Right ventricle myocardium superior (tissue), 1 donor: ENCODE data around the gene SCFD2. TPM values are rescaled to one million over a fixed set of nuclear protein-coding genes. Genes with fewer than 3 reads are reported as not detected.

Source experiments
- ATAC-seq: fragments of 200-7000 bp; cut with Tn5 transposase; one replicate; pipeline ENCODE4 v1.9.1; 2020; ENCODE audit warnings: mild to moderate bottlenecking; ENCODE audit not compliant: poor library complexity
- DNase-seq: peaks from one replicate; pipeline ENCODE4 v3.0.0-alpha.2; 2020
- intact Hi-C: fragments of 100-400 bp; cut with DNase I; formaldehyde crosslinking; loops from one replicate; pipeline ENCODE4 v1.11.2; 2022
- total RNA-seq: library from RNA; stranded (reverse); fragmentation: NEBNext Ultra II Directional; extraction: Animal tissue kit (Norgen Biotek cat#: 25700); gene quantifications from one replicate; pipeline ENCODE4 v1.2.1, GENCODE V29; 2021
- donor health status: DM: no; HTN: yes; CAD: no; lungs with severe emphysema.

Gene SCFD2
- total RNA-seq, 1 donor from 2014 or later = 9.1 TPM

GRCh38 chr4:52945326-52945898, 420.4 kb downstream of the SCFD2 start:
- no peak for DNase-seq
- intact Hi-C loops = no loop called here
- no peak for ATAC-seq

- ATAC-seq = peak; percentile 32
- intact Hi-C loops = no loop called here
Measured at GRCh38 chr4:52943677-52944076, 422.2 kb downstream of the SCFD2 start.

GRCh38 chr4:52942936-52943335, 422.9 kb downstream of the SCFD2 start:
- intact Hi-C loops = no loop called here
- DNase-seq (no peak), ATAC-seq (no peak)

More at GRCh38 chr4:52943677-52944076, 422.2 kb downstream of the SCFD2 start:
- no peak for DNase-seq

- ATAC-seq (peak; percentile 41), DNase-seq (no peak)
- intact Hi-C loops = no loop called here
Measured at GRCh38 chr4:52941450-52941849, 424.4 kb downstream of the SCFD2 start.

GRCh38 chr4:52939739-52940138, 426.1 kb downstream of the SCFD2 start:
- intact Hi-C loops = no loop called here
- DNase-seq (no peak), ATAC-seq (no peak)

- ATAC-seq (no peak), DNase-seq (no peak)
- intact Hi-C loops = no loop called here
Measured at GRCh38 chr4:52939325-52939724, 426.5 kb downstream of the SCFD2 start.

GRCh38 chr4:52937829-52938228, 428.0 kb downstream of the SCFD2 start:
- intact Hi-C loops = no loop called here
- DNase-seq = no peak
- ATAC-seq = no peak

GRCh38 chr4:52936729-52937128, 429.1 kb downstream of the SCFD2 start:
- DNase-seq (no peak), ATAC-seq (no peak)
- intact Hi-C loops = no loop called here

- intact Hi-C loops = no loop called here
- no peak for ATAC-seq
- no peak for DNase-seq
Measured at GRCh38 chr4:52935317-52935716, 430.5 kb downstream of the SCFD2 start.

GRCh38 chr4:52933738-52934137, 432.1 kb downstream of the SCFD2 start:
- DNase-seq = no peak
- intact Hi-C loops = no loop called here
- no peak for ATAC-seq

GRCh38 chr4:52932591-52933470, 433.0 kb downstream of the SCFD2 start:
- intact Hi-C loops = no loop called here
- DNase-seq (no peak), ATAC-seq (no peak)

- intact Hi-C loops = no loop called here
- no peak for ATAC-seq
- DNase-seq = no peak
Measured at GRCh38 chr4:52931243-52931642, 434.6 kb downstream of the SCFD2 start.

GRCh38 chr4:52926196-52926974, 439.5 kb downstream of the SCFD2 start:
- intact Hi-C loops = no loop called here
- no peak for ATAC-seq

GRCh38 chr4:52925531-52925968, 440.3 kb downstream of the SCFD2 start:
- DNase-seq (no peak), ATAC-seq (no peak)
- intact Hi-C loops = no loop called here

More at GRCh38 chr4:52926196-52926974, 439.5 kb downstream of the SCFD2 start:
- DNase-seq = no peak

GRCh38 chr4:52919461-52919860, 446.4 kb downstream of the SCFD2 start:
- ATAC-seq (no peak), DNase-seq (no peak)
- intact Hi-C loops = no loop called here

GRCh38 chr4:52917817-52918216, 448.0 kb downstream of the SCFD2 start:
- DNase-seq = no peak
- no peak for ATAC-seq
- intact Hi-C loops = no loop called here

GRCh38 chr4:52915730-52916300, 450.0 kb downstream of the SCFD2 start:
- intact Hi-C loops = no loop called here
- ATAC-seq (peak; percentile 14), DNase-seq (no peak)

GRCh38 chr4:52915191-52915590, 450.7 kb downstream of the SCFD2 start:
- DNase-seq (no peak), ATAC-seq (no peak)
- intact Hi-C loops = no loop called here

- no peak for DNase-seq
- peak; percentile 71 for ATAC-seq
Measured at GRCh38 chr4:52914051-52914605, 451.7 kb downstream of the SCFD2 start.

More at GRCh38 chr4:52914051-52914605, 451.7 kb downstream of the SCFD2 start:
- intact Hi-C loops = no loop called here
